HTR-8/SVneo (cell line): Measurements from ENCODE around the gene MAP3K2.
"Not testable (repeated sequence)": the region's sequence is repeated elsewhere in the genome, so short reads cannot be mapped to it uniquely, and the experiment has no call there.

Experiments
- DNase-seq: peaks from one replicate; pipeline ENCODE4 v3.0.0; 2011; ENCODE audit warnings: low spot score, mixed read lengths; ENCODE audit not compliant: insufficient read length
- FAIRE-seq: peaks from 2 replicates; lab custom pipeline; 2011; peaks lifted over from hg19 to GRCh38; lab: Jason Lieb, UNC

MAP3K2 gene

DNA sequence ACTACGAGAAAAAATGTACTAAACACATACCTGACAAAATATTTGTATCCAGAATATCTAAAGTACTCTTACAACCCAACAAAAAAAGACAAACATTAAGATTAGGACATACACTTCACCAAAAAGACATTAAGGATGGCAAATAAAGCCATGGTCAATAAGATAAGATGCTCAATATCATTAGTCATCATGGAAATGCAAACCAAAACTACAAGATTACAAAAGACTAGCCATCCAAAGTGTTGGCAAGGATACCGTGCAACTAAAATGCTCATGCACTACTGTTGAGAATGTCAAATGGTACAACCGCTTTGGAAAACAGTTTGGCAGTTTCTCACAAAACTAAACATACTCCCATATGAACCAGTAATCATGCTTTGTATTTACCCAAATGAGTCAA is 29.7 kb downstream of the MAP3K2 start:
- DNase-seq (no peak), FAIRE-seq (no peak)

DNA sequence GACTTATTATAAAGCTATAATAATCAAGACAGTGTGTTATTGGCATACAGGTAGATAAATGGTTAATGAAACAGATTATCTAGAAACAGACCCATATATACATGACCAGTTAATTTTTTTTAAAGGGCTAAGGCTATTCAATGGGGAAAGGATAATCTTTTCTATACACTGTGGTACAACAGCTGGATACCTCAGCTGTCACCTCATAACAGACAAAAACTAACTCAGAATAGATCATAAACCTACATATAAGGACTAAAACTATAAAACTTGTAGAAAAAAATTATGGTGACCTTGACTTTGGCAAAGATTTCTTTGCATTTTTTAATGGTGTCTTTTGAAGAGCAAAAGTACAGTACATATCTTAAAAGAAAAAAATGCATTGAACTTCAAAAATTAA is 30.2 kb downstream of the MAP3K2 start:
- DNase-seq: no peak

DNA sequence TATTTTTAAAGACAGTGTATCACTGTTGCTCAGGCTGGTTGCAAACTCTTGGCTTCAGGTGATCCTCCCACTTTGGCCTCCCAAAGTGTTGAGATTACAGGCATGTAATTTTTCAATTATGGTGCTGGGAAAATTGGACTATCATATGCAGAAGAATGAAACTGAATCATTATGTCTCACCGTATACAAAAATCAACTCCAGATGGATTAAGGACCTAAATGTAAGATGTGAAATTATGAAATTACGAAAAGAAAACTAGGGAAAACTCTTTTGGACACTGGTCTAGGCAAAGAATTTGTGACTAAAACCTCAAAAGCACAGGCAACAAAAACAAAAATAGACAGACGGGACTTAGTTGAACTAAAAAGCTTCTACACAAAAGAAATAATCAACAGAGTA is 31.2 kb downstream of the MAP3K2 start:
- no peak for DNase-seq
- FAIRE-seq: no peak

More for the DNA sequence above, 30.2 kb downstream of the MAP3K2 start:
- FAIRE-seq: no peak

DNA sequence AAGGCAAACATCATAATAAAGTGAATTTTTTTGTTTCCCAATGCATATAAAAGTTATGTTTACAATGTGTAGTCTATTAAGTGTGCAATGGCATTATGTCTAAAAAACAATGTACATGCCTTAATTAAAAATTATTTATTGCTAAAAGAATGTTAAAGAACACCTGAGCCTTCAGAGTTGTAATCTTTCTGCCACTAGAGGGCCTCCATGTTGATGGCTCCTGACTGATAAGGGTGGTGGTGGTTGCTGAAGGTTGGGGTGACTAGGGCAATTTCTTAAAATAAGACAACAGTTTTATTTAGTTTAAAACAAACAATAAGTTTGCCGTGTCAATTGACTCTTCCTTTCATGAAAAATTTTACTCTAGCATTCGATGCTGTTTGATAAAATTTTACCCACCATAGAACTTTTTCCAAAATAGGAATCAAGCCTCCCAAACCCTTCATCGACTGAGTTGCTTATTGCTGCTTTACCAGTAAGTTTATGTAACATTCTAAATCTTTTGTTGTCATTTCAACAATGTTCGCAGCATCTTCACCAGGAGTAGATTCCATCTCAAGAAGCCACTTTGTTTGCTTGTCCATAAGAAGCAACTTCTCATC is 32.3 kb downstream of the MAP3K2 start:
- no peak for DNase-seq
- no peak for FAIRE-seq

DNA sequence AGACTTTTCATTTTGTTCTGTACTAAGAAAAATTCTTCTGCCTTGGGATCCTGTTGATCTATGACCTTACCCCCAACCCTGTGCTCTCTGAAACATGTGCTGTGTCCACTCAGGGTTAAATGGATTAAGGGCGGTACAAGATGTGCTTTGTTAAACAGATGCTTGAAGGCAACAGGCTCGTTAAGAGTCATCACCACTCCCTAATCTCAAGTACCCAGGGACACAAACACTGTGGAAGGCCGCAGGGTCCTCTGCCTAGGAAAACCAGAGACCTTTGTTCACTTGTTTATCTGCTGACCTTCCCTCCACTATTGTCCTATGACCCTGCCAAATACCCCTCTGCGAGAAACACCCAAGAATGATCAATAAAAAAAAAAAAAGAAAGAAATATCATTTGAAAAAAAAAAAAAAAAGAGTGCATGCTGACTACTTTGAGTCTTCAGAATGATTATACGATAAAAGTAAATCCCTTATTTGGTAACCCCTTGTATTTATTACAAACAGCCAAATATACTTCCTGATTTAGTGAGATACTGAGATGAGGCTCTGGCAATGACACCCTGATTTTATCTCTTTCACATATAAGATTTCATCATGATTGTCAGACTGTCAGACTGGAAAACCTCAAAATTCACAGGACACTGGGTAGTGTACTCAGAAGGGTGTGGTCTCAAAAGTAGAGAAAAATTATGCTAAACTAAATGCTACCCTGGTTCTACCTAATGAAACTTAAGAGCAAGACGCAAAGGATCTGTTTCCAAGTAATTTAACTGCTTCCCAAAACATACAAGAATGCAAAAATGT is 33.7 kb downstream of the MAP3K2 start:
- DNase-seq, FAIRE-seq: not testable (repeated sequence)

DNA sequence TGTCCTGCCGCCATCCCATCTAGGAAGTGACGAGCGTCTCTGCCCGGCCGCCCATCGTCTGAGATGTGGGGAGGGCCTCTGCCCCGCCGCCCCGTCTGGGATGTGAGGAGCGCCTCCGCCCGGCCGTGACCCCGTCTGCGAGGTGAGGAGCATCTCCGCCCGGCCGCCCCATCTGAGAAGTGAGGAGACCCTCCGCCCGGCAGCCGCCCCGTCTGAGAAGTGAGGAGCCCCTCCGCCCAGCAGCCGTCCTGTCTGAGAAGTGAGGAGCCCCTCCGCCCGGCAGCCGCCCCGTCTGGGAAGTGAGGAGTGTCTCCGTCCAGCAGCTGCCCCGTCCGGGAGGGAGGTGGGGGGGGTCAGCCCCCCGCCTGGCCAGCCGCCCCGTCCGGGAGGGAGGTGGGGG is 34.6 kb downstream of the MAP3K2 start:
- FAIRE-seq: not testable (repeated sequence)

DNA sequence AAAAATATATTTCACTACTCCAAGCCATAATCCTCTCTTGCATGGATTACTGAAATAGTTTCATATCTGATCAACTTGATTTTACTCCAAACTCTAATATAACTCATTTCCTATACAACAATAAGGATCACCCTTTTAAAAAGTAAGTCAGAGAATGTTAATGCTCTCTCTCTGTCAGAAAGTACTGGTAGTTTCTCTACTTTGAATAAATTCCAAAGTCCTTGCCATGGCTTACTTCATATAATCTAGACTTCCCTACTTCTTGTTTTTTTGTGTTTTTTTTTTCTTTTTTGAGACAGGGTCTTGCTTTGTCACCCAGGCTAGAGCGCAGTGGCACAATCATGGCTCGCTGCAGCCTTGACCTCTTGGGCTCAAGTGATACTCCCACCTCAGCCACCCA is 36.2 kb downstream of the MAP3K2 start:
- FAIRE-seq (no peak), DNase-seq (no peak)

More for the DNA sequence above, 34.6 kb downstream of the MAP3K2 start:
- not testable (repeated sequence) for DNase-seq

DNA sequence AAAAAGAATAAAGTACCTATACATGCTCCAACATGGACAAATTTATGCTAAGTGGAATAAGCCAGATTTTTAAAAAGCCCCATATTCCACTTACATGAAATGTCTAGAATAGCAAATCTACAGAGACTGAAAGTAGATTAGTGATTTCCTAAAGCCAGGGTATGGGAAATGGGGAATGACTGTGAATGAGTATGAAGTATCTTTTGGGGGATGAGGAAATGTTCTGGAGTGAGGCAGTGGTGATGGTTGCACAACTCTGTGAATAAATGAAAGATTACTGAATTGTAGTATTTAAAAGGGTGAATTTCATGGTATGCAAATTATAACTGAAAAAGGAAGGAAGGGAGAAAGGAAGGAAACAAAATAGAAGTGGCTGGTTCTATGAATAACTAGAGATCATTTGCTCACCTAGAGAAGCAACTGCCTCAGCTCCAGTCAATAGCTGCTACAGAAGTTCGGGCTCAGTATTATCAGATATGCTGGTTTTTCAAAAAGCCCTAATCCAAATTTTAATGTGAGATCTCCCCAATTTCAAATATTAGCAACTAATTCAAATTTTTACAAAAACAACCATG is 39.3 kb downstream of the MAP3K2 start:
- no peak for DNase-seq

DNA sequence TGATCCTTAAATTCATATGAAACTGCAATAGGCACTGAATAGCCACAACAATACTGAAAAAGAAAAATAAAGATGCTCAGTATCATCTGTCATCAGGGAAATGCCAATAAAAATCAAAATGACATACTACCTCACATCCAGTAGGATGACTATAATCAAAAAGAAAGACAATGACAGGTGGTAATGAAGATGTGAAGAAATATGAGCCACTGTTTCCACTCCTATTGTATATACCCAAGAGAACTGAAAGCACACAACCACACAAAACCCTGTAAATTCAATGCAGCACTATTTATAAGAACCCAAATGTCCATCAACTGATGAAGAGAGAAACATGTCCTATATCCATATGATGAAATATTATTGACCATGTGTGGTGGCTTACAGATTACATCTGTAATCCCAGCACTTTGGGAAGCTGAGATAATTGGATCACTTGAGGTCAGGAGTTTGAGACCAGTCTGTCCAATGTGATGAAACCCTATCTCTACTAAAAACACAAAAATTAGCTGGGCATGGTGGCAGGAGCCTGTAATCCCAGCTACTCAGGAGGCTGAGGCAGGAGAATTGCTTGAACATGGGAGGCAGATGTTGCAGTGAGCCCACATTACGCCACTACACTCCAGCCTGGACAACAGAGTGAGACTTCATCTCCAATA is 39.9 kb downstream of the MAP3K2 start:
- FAIRE-seq: no peak
- DNase-seq: no peak

More for the DNA sequence above, 39.3 kb downstream of the MAP3K2 start:
- no peak for FAIRE-seq

DNA sequence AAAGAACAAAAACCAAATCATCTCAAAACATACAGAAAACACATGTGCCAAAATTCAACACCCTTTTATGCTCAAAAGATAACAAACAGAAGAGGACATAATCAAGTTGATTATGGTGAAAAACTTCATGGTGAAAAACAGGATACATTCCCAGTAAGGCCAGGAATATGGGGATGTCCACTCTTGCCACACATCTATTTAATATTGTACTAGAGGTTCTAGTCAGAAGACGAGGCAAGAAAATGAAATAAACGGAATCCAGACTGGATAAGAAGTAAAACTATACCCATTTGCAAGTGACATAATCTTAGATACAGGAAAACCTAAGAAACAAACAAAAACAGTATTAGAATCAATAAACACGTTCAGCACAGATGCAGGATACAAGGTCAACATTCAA is 40.8 kb downstream of the MAP3K2 start:
- DNase-seq (no peak), FAIRE-seq (no peak)

DNA sequence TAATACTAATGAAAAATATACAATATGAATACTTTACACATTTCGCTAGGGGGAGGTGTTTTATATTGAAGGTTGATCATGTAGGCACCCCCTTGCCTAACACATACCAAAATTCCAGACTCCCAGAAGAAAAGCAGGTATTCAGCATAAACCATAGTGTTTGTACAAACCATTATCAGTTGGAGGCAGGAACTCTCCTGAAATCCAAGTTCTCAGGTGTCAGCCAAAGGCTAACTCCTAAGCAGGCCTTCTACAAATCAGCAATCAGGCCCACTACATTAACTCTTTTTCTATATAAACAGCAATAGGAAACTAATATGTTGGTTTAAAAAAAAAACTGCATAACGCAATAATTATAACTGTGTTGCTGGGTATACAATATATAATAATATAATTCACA is 44.5 kb downstream of the MAP3K2 start:
- no peak for DNase-seq
- FAIRE-seq: no peak

DNA sequence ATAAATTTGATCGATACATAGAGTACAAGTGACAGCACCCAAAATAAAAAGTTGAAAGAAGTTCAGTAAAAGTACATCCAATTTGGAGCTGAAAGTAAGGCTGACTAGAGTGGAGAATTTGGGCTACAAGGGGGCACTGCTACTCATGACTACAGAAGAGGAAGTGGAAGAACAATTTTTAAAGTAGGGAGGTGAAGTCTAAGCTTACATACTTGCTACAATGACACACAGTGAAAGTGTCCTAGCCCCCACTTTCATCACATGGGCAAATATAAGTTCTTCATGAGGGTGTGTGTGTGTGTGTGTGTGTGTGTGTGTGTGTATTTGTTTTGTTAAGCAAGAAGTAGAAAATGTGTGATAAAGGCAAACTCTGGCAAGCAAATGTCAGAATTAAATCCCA is 45.7 kb downstream of the MAP3K2 start:
- FAIRE-seq (no peak), DNase-seq (no peak)

DNA sequence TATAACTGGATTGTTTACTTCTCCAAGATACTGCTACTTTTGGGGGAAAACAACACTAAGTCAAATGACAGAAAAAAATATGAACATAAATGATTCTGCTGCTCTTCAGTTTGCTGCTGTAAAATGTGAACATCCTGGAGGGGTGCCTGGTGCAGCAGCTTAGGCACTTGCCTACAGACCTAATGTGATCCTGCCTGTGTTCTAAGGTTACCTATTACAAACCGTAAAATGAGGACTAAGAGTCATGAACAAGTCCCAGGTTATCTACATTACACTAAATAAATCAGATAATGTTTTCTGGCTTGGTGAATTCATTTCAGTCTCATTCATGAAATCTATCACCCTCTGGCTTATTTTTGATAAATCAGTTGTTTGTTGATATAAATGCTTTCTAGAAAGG is 55.4 kb downstream of the MAP3K2 start:
- no peak for FAIRE-seq

DNA sequence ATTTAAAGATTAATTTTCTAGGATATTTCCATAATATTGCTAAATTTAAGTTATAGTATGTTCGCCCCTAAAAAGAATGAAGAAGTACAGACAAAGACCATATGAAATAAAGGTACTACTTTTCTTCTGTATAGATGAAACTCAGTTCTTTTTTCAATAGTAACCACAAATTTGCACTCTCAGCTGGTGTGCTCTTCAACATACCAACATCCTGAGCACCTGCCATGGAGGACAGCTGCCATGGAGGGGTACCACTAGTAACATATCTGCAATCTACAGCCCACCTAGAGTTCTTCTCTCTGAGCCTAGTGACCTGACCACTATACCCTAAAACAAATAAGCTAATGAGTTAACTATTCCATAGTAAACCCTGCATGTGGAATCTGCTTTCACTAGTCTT is 57.0 kb downstream of the MAP3K2 start:
- FAIRE-seq: no peak
- no peak for DNase-seq

More for the DNA sequence above, 55.4 kb downstream of the MAP3K2 start:
- DNase-seq: no peak

DNA sequence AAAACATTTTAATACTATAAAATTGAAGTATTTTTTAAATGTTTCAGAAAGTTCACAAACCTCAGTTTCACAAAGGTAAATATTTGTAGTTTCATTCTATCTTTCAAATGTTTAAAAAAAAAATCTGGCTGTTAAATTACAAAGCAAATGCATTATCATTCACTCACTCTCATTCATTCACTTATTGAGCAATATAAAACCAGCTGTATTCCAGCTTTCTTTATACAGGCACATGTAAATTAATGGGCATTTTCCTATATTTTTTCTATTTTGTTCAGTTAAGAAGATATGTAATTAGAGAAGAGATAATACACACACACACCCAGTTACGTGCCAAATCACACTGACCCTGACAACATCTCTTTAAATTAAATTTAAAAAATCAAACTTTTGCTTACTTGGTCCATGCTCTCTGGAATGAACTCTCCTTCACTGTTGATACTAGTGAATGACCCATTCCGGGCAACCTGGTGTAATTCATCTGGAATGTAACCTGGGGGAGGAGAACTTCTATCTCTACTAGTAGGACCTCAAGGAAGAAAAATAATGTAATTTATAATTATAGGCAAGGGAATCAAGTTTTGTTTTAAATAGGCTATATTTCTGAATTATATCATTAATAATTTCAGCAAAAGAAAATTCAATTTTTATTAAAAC is 61.4 kb downstream of the MAP3K2 start:
- DNase-seq (no peak), FAIRE-seq (no peak)

DNA sequence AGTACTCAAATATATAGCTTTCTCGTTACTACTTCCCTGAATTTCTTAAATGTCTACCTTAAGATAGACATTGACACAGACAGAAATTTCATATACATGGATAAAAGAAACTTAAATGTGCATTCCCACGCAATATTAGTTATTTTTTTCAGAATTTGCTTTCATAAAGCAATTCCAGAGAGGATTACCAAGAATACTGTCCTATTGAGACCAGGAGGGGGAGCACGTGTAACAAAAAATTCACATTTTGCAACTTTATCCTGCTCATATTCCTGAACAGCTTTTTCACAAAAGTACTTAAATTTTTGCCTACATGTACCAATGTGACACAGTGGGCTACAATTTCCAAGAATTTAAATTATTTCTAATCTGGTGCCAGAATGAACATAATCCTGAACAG is 63.1 kb downstream of the MAP3K2 start:
- peak; percentile 45 for DNase-seq
- FAIRE-seq: no peak

DNA sequence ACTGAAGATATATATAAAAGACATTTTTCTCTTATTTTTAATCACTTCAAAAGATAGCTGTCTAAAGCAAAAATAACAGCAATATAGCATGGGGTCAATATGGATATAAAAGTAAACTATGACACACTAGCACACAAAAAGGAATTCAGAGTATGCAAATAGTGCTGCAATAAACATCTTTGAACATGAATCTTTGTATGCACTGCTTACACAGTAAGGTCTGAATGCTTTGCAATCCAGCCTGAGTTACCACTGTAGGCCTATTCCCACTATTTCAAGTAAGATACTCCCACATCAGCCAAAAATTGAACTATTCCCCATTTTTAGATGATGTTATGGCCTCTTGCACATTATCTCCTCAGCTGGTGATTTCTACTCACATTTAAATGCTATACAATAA is 66.5 kb downstream of the MAP3K2 start:
- FAIRE-seq (no peak), DNase-seq (no peak)

DNA sequence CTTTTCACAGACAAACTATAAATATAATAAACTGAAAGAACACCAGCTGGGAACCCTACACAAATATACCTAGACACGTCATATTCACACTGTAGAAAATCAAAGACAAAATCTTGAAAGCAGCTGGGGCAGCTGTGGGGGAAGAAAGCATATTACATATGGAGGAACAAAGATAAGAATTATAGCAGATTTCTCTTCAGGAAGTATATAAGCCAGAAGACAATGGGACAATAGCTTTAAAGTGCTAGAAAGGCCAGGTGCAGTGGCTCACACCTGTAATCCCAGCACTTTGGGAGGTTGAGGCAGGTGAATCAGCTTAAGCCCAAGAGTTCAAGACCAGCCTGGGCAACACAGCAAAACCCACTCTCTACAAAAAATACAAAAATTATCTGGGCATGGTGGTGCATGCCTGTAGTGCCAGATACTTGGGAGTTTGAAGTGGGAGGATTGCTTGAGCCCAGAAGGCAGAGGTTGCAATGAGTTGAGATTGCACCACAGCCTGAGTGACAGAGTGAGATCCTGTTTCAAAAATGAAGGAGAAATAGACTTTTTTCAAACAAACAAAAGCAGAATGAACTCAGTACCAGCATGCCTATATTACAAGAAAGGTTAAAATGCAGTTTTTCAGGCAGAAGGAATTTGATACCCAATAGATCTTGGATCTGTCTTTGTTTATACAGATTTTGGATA is 67.0 kb downstream of the MAP3K2 start:
- DNase-seq: no peak
- no peak for FAIRE-seq

DNA sequence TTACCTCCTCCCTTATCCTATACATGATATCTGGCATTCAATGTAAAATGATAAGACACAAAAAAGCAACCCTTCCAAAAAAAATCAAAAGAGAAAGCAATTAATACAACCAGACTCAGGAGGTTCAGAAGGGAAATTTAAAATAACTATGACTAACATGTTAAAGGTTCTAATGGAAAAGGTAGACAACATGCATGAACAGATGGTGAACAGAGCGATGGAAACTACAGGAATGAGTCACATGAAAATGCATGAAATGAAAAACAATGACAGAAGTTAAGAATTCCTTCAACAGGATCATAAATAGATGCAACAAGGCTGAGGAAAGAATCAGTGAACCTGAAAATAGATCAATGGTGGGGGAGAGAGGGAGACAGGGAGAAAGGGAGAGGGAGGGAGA is 67.7 kb downstream of the MAP3K2 start:
- DNase-seq: no peak
- FAIRE-seq: no peak
